Peyer's patch (tissue), 4 donors: Measurements from ENCODE around the gene PYCARD.

Experiments
- CTCF ChIP-seq, 6 experiments: fragments of 450-650 bp in 4 of 6; fragments of 200-600 bp in 2 of 6; sonication (generic) in 1 of 6; IDR thresholded peaks; one replicate each; pipeline ENCODE4 v1.5.1; 2017 to 2019; ENCODE audit warnings: antibody characterized with exemption in 6 of 6, mild to moderate bottlenecking in 3 of 6, moderate library complexity in 1 of 6
- POLR2A ChIP-seq, 2 donors: fragments of 450-650 bp; IDR thresholded peaks; one replicate each; pipeline ENCODE4 v1.5.1; 2017; ENCODE audit warnings: antibody characterized with exemption in 2 of 2, mild to moderate bottlenecking in 2 of 2, moderate library complexity in 2 of 2

- TF ChIP-seq CTCF (IDR thresholded peaks at IDR 0.05) = no peak
- TF ChIP-seq POLR2A (IDR thresholded peaks at IDR 0.05) = no peak
These were observed 17.7 kb downstream of the PYCARD start for GRCh38 chr16:31184888-31185287.
